ENCODE results near the gene ARHGAP20.
"Not testable (repeated sequence)": the region's sequence is repeated elsewhere in the genome, so short reads cannot be mapped to it uniquely, and the experiment has no call there.

Gene ARHGAP20

GRCh38 chr11:110720431-110721275, 8.4 kb upstream of the ARHGAP20 start:
- DNase-seq (ENCODE audit: low read depth in 2 of 2), result no peak

- no peak for DNase-seq (ENCODE audit: low read depth in 2 of 2)
Measured at GRCh38 chr11:110716361-110716760, 4.1 kb upstream of the ARHGAP20 start.

GRCh38 chr11:110715541-110715940, 3.3 kb upstream of the ARHGAP20 start:
- DNase-seq (ENCODE audit: low read depth in 2 of 2), result no peak

- no peak for DNase-seq (ENCODE audit: low read depth in 2 of 2)
Measured at GRCh38 chr11:110713449-110713776, 1.2 kb upstream of the ARHGAP20 start.

- DNase-seq (ENCODE audit: low read depth in 2 of 2), result no peak
Measured at GRCh38 chr11:110712659-110713448, 617 bp upstream of the ARHGAP20 start.

GRCh38 chr11:110711448-110711775, 825 bp downstream of the ARHGAP20 start:
- no peak for DNase-seq (ENCODE audit: low read depth in 2 of 2)

GRCh38 chr11:110710628-110711381, 1.4 kb downstream of the ARHGAP20 start:
- no peak for DNase-seq (ENCODE audit: low read depth in 2 of 2)

GRCh38 chr11:110704210-110704864, 7.9 kb downstream of the ARHGAP20 start:
- DNase-seq (ENCODE audit: low read depth in 2 of 2), result no peak

GRCh38 chr11:110691926-110692325, 20.3 kb downstream of the ARHGAP20 start:
- DNase-seq (ENCODE audit: low read depth in 2 of 2), result no peak

- DNase-seq (ENCODE audit: low read depth in 2 of 2), result no peak
Measured at GRCh38 chr11:110689306-110689705, 22.9 kb downstream of the ARHGAP20 start.

- DNase-seq (ENCODE audit: low read depth in 2 of 2), result no peak
Measured at GRCh38 chr11:110679323-110679975, 32.8 kb downstream of the ARHGAP20 start.

GRCh38 chr11:110675548-110675947, 36.7 kb downstream of the ARHGAP20 start:
- DNase-seq (ENCODE audit: low read depth in 2 of 2), result no peak

- DNase-seq (ENCODE audit: low read depth in 2 of 2), result no peak
Measured at GRCh38 chr11:110665689-110666465, 46.4 kb downstream of the ARHGAP20 start.

- DNase-seq (ENCODE audit: low read depth in 2 of 2), result no peak
Measured at GRCh38 chr11:110655967-110656366, 56.3 kb downstream of the ARHGAP20 start.

GRCh38 chr11:110654456-110654855, 57.8 kb downstream of the ARHGAP20 start:
- DNase-seq (ENCODE audit: low read depth in 2 of 2), result no peak

GRCh38 chr11:110645253-110645652, 67.0 kb downstream of the ARHGAP20 start:
- DNase-seq (ENCODE audit: low read depth in 2 of 2), result no peak

GRCh38 chr11:110634370-110634769, 77.9 kb downstream of the ARHGAP20 start:
- no peak for DNase-seq (ENCODE audit: low read depth in 2 of 2)

- no peak for DNase-seq (ENCODE audit: low read depth in 2 of 2)
Measured at GRCh38 chr11:110631551-110631950, 80.7 kb downstream of the ARHGAP20 start.

GRCh38 chr11:110629594-110629993, 82.6 kb downstream of the ARHGAP20 start:
- DNase-seq (ENCODE audit: low read depth in 2 of 2), result no peak

GRCh38 chr11:110621826-110622225, 90.4 kb downstream of the ARHGAP20 start:
- DNase-seq (ENCODE audit: low read depth in 2 of 2), result no peak

GRCh38 chr11:110619366-110619765, 92.9 kb downstream of the ARHGAP20 start:
- DNase-seq (ENCODE audit: low read depth in 2 of 2), result not testable (repeated sequence)
